Transverse colon (tissue), 4 donors: ENCODE measurements around the gene SLC25A42. TPM values are rescaled to one million over a fixed set of nuclear protein-coding genes. Genes with fewer than 3 reads are reported as not detected.

ENCODE experiments used
- DNase-seq: peaks from one replicate; pipeline ENCODE4 v3.0.0-alpha.2; 2019
- H3K27ac ChIP-seq, 4 donors: fragments of 200-600 bp; sonication (generic); 2 replicates each; pipeline ENCODE4 v1.5.1; 2016 to 2018; ENCODE audit warnings: inconsistent platforms in 4 of 4
- H3K27me3 ChIP-seq: fragments of 200-600 bp; sonication (generic); 2 replicates; pipeline ENCODE4 v1.5.1; 2017; ENCODE audit warnings: inconsistent platforms
- H3K36me3 ChIP-seq, 4 donors: fragments of 200-600 bp; sonication (generic); 2 replicates each; pipeline ENCODE4 v1.5.1; 2017 to 2019; ENCODE audit warnings: inconsistent platforms in 4 of 4
- H3K4me1 ChIP-seq, 4 donors: fragments of 200-600 bp; sonication (generic); 2 replicates each; pipeline ENCODE4 v1.5.1; 2017 to 2020; ENCODE audit warnings: inconsistent platforms in 4 of 4
- H3K4me3 ChIP-seq, 4 donors: fragments of 200-600 bp; sonication (generic); 1 replicate in 1 of 4; 2 replicates in 3 of 4; pipeline versions ENCODE4 v1.5.1 to v1.6.1; 2017 to 2019; ENCODE audit warnings: inconsistent platforms in 4 of 4
- H3K9me3 ChIP-seq, 2 donors: fragments of 200-600 bp; sonication (generic); 2 replicates each; pipeline ENCODE4 v1.5.1; 2017 to 2019; ENCODE audit warnings: inconsistent platforms in 2 of 2
- CTCF ChIP-seq, 5 experiments: fragments of 200-600 bp in 3 of 5; fragments of 450-650 bp in 2 of 5; sonication (generic) in 3 of 5; IDR thresholded peaks; 1 replicate in 2 of 5; 2 replicates in 3 of 5; pipeline ENCODE4 v1.5.1; 2016 to 2017; ENCODE audit warnings: antibody characterized with exemption in 5 of 5, inconsistent platforms in 3 of 5, mild to moderate bottlenecking in 2 of 5, moderate library complexity in 1 of 5
- EP300 ChIP-seq: sonication (generic); formaldehyde crosslinking; IDR thresholded peaks from one replicate; pipeline ENCODE4 v1.6.1; 2017; ENCODE audit warnings: antibody characterized with exemption, low read depth
- POLR2A ChIP-seq: fragments of 450-650 bp; IDR thresholded peaks from one replicate; pipeline ENCODE4 v1.6.1; 2016; ENCODE audit warnings: antibody characterized with exemption, mild to moderate bottlenecking, moderate library complexity
- POLR2AphosphoS5 ChIP-seq, 3 donors: sonication (generic); formaldehyde crosslinking; IDR thresholded peaks; one replicate each; pipeline ENCODE4 v1.6.1; 2016; ENCODE audit warnings: antibody characterized with exemption in 3 of 3
- WGBS, 2 donors: methylation state at CpG; one replicate each; pipeline ENCODE4 v1.1.5; 2018; ENCODE audit warnings: low coverage in 1 of 2; 5-methylcytosine and 5-hydroxymethylcytosine counted together
- in situ Hi-C, 4 donors: fragments of 200-750 bp; cut with MboI; loops; one replicate each; pipeline versions ENCODE4 v1.15.0 to v1.15.1; 2017; ENCODE audit warnings: low sequenced_read_pairs in 3 of 4, low pct_ligation_motif_present in 1 of 4, low pct_unique_long_range_greater_than_20kb in 1 of 4
- intact Hi-C: fragments of 100-400 bp; cut with DNase I; formaldehyde crosslinking; loops from one replicate; pipeline ENCODE4 v1.15.1; 2023; ENCODE audit warnings: low total_unique reads
- total RNA-seq, 4 donors: library from RNA; depleted of rRNA; stranded (reverse); fragments of >200 nt; gene quantifications; one replicate each; pipeline ENCODE4 v1.1.0, GENCODE V29; 2016

SLC25A42 gene
- total RNA-seq, 4 donors from 2014 or later = 6.8 to 141 (median 24.5) TPM

- in situ Hi-C loops = no loop called here
- 13 to 30% methylated on average over 2 to 48 of the region's 66 CpGs for WGBS, 2 donors
Measured at GRCh38 chr19:19110410-19111135, 46.8 kb downstream of the SLC25A42 start.

GRCh38 chr19:19111136-19111835, 47.5 kb downstream of the SLC25A42 start:
- no peak overlapping the region for H3K27ac ChIP-seq
- no peaks in the 10 kb centered on the region for H3K36me3 ChIP-seq
- no peaks in the 10 kb centered on the region for H3K9me3 ChIP-seq
- in situ Hi-C loops = no loop called here
- no peak for TF ChIP-seq POLR2A
- no peak for TF ChIP-seq CTCF (IDR thresholded peaks at IDR 0.05)
- TF ChIP-seq EP300 = no peak
- no peak for TF ChIP-seq POLR2AphosphoS5 (IDR thresholded peaks at IDR 0.05)
- peaks cover 6% of the 10 kb centered on the region for H3K27me3 ChIP-seq
- DNase-seq = no peak
- no peak overlapping the region for H3K4me3 ChIP-seq
- H3K4me1 ChIP-seq = peaks cover 0 to 13% (median 8%) of the 10 kb centered on the region in 4 donors
- WGBS, 2 donors = 60% methylated on average over 11 of the region's 15 CpGs; no CpG with 5 or more reads in 1 of the 2 donors
- intact Hi-C loops = no loop called here

More at GRCh38 chr19:19110410-19111135, 46.8 kb downstream of the SLC25A42 start:
- H3K27ac ChIP-seq = no peak overlapping the region
- H3K4me1 ChIP-seq = peaks cover 0 to 15% (median 10%) of the 10 kb centered on the region in 4 donors
- no peaks in the 10 kb centered on the region for H3K9me3 ChIP-seq
- peak in 2 of 5 experiments; percentile 20 to 26 for TF ChIP-seq CTCF (IDR thresholded peaks at IDR 0.05)
- no peak for TF ChIP-seq EP300
- peaks cover 6% of the 10 kb centered on the region for H3K27me3 ChIP-seq
- H3K36me3 ChIP-seq = no peaks in the 10 kb centered on the region
- intact Hi-C loops = no loop called here
- peak overlapping the region in 2 of 4 donors; percentile 12 to 23 for H3K4me3 ChIP-seq
- no peak for DNase-seq

- in situ Hi-C loops (no loop called here), intact Hi-C loops (no loop called here)
- 78 to 82% methylated on average over 9 of the region's 9 CpGs for WGBS, 2 donors
- no peak for DNase-seq
- Histone ChIP-seq H3K27ac (no peak overlapping the region), H3K36me3 (no peaks in the 10 kb centered on the region), H3K4me1 (peaks cover 0 to 13% (median 8%) of the 10 kb centered on the region in 4 donors), H3K4me3 (no peak overlapping the region), H3K27me3 (peaks cover 6% of the 10 kb centered on the region), H3K9me3 (no peaks in the 10 kb centered on the region)
- no peak for TF ChIP-seq EP300
- TF ChIP-seq POLR2AphosphoS5 (IDR thresholded peaks at IDR 0.05) = no peak
- no peak for TF ChIP-seq POLR2A
- TF ChIP-seq CTCF (IDR thresholded peaks at IDR 0.05) = no peak
Measured at GRCh38 chr19:19111967-19112580, 48.3 kb downstream of the SLC25A42 start.

GRCh38 chr19:19113040-19113626, 49.3 kb downstream of the SLC25A42 start:
- Histone ChIP-seq H3K36me3 (no peaks in the 10 kb centered on the region), H3K27me3 (peaks cover 6% of the 10 kb centered on the region), H3K4me1 (peaks cover 0 to 13% (median 8%) of the 10 kb centered on the region in 4 donors), H3K4me3 (no peak overlapping the region), H3K9me3 (no peaks in the 10 kb centered on the region), H3K27ac (no peak overlapping the region)
- 60% methylated on average over 4 of the region's 7 CpGs; no CpG with 5 or more reads in 1 of the 2 donors for WGBS, 2 donors
- in situ Hi-C loops = no loop called here
- intact Hi-C loops = no loop called here
- DNase-seq = no peak
- no peak for TF ChIP-seq POLR2AphosphoS5 (IDR thresholded peaks at IDR 0.05)
- TF ChIP-seq EP300 = no peak
- no peak for TF ChIP-seq CTCF (IDR thresholded peaks at IDR 0.05)
